Measurements from ENCODE around the gene TRPM3. TPM values are rescaled to one million over a fixed set of nuclear protein-coding genes. Genes with fewer than 3 reads are reported as not detected.

Gene TRPM3
- total and polyA plus RNA-seq, 2 donors (not counting 1 experiment from before 2014, with no cell fraction given): not detected

DNA sequence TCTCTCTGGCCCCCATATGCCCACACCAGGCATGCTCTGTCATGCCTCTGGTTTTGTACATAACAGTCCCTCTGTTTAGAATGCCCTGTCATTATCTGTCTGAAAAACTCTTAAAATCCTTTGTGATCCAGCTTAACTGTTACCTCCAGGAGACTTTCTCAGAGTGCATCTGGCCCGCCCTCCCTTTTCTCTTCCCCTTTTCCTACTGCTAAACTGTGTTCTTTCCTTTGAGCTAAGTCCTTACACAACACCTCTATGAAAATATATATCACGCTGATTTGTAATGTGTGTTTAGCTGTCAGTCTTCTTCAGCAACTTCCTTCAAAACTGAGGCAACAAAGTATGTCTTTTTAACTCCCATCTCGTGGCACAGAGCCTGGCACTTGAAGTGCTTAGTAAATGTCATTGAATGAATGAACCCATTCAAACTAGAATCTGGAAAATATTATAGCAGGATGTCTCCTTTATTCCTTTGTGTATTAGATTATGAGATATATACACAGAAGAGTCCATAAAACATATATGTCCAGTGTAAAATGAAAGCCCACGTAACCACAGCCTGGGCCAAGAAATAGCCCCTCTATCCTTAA is 540.7 kb downstream of the TRPM3 start:
- Histone ChIP-seq H3K4me1 (ENCODE audit: control insufficient read depth in 2 of 2, insufficient read depth in 2 of 2, low read length in 2 of 2) (peaks cover 0 to 4% of the 10 kb centered on the region in 2 donors), H2AFZ (ENCODE audit: insufficient read depth, low read depth, low read length, poor library complexity, severe bottlenecking) (no peak overlapping the region), H3K27ac (ENCODE audit: low read length in 2 of 2) (no peak overlapping the region), H3K27me3 (replicated peaks in 1 of 4; ENCODE audit: control extremely low read depth in 1 of 4, control insufficient read depth in 3 of 4, insufficient read depth in 4 of 4, low read length in 3 of 4) (peaks cover 0 to 10% (median 3%) of the 10 kb centered on the region in 4 experiments), H3K4me2 (replicated peaks; ENCODE audit: low read depth, low read length, poor library complexity, severe bottlenecking) (no peak overlapping the region), H3K36me3 (replicated peaks in 1 of 2; ENCODE audit: control extremely low read depth in 1 of 2, control insufficient read depth in 1 of 2, extremely low read depth in 1 of 2, insufficient read depth in 2 of 2, low read length in 1 of 2) (no peaks in the 10 kb centered on the region), H3K4me3 (ENCODE audit: control extremely low read depth in 1 of 5, extremely low read depth in 1 of 5, insufficient read depth in 1 of 5, low read depth in 2 of 5, low read length in 4 of 5) (no peak overlapping the region), H3K79me2 (ENCODE audit: control insufficient read depth, insufficient read depth, low read length) (no peaks in the 10 kb centered on the region), H3K9ac (ENCODE audit: low read length) (no peak overlapping the region), H4K20me1 (ENCODE audit: control insufficient read depth, insufficient read depth, low read length, poor library complexity, severe bottlenecking) (no peaks in the 10 kb centered on the region), H3K9me3 (ENCODE audit: control extremely low read depth in 1 of 3, control insufficient read depth in 2 of 3, insufficient read depth in 1 of 3, low read length in 2 of 3) (no peaks in the 10 kb centered on the region)
- no CpG with 5 or more reads among the region's 4 CpGs for WGBS (ENCODE audit: insufficient coverage)
- no peak for ATAC-seq (ENCODE audit: low read depth)
- POLR2A ChIA-PET: no interaction called here
- Mint-ChIP-seq H3K4me3 (no peak overlapping the region), H3K27ac (no peak overlapping the region), H3K4me1 (peaks cover 6% of the 10 kb centered on the region), H3K27me3 (peaks cover 10% of the 10 kb centered on the region), H3K9me3 (ENCODE audit: insufficient read depth) (no peaks in the 10 kb centered on the region)
- no peak for TF ChIP-seq EZH2 (IDR thresholded peaks at IDR 0.05; ENCODE audit: borderline replicate concordance, insufficient read depth, low read depth, low read length, poor library complexity, severe bottlenecking)
- TF ChIP-seq, protein P1, sequence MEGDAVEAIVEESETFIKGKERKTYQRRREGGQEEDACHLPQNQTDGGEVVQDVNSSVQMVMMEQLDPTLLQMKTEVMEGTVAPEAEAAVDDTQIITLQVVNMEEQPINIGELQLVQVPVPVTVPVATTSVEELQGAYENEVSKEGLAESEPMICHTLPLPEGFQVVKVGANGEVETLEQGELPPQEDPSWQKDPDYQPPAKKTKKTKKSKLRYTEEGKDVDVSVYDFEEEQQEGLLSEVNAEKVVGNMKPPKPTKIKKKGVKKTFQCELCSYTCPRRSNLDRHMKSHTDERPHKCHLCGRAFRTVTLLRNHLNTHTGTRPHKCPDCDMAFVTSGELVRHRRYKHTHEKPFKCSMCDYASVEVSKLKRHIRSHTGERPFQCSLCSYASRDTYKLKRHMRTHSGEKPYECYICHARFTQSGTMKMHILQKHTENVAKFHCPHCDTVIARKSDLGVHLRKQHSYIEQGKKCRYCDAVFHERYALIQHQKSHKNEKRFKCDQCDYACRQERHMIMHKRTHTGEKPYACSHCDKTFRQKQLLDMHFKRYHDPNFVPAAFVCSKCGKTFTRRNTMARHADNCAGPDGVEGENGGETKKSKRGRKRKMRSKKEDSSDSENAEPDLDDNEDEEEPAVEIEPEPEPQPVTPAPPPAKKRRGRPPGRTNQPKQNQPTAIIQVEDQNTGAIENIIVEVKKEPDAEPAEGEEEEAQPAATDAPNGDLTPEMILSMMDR (IDR thresholded peaks at IDR 0.05): no peak
- DNase-seq: no peak
- intact Hi-C loops (cut with micrococcal nuclease): no loop called here
- CTCF ChIA-PET: no interaction called here

DNA sequence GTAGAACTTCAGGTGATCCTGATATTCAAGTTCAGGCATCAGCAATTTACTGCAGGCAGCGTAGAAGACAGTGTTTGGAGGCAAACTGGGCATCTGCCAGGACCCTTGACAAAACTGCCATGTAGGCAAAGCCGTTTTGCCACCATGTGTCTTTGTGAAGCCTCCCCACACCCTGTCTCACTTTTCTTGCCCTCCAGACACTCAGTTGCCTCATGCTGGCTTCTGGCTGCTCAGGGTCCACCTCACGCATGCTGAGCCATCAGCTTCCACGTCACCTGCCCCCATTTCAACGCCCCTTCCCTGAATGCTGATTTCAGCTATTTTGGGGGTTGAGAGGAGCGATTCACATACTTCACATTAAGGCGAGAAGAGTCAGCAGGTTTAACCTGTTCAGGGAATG is 541.7 kb downstream of the TRPM3 start:
- Histone ChIP-seq H3K9me3 (ENCODE audit: control extremely low read depth in 1 of 3, control insufficient read depth in 2 of 3, insufficient read depth in 1 of 3, low read length in 2 of 3) (no peaks in the 10 kb centered on the region), H3K4me3 (ENCODE audit: control extremely low read depth in 1 of 5, extremely low read depth in 1 of 5, insufficient read depth in 1 of 5, low read depth in 2 of 5, low read length in 4 of 5) (no peak overlapping the region), H3K27ac (ENCODE audit: low read length in 2 of 2) (no peak overlapping the region), H3K9ac (ENCODE audit: low read length) (no peak overlapping the region), H3K27me3 (replicated peaks in 1 of 4; ENCODE audit: control extremely low read depth in 1 of 4, control insufficient read depth in 3 of 4, insufficient read depth in 4 of 4, low read length in 3 of 4) (peaks cover 0 to 5% (median 2%) of the 10 kb centered on the region in 4 experiments), H3K4me2 (replicated peaks; ENCODE audit: low read depth, low read length, poor library complexity, severe bottlenecking) (no peak overlapping the region), H2AFZ (ENCODE audit: insufficient read depth, low read depth, low read length, poor library complexity, severe bottlenecking) (no peak overlapping the region), H3K79me2 (ENCODE audit: control insufficient read depth, insufficient read depth, low read length) (no peaks in the 10 kb centered on the region), H3K36me3 (replicated peaks in 1 of 2; ENCODE audit: control extremely low read depth in 1 of 2, control insufficient read depth in 1 of 2, extremely low read depth in 1 of 2, insufficient read depth in 2 of 2, low read length in 1 of 2) (no peaks in the 10 kb centered on the region), H3K4me1 (ENCODE audit: control insufficient read depth in 2 of 2, insufficient read depth in 2 of 2, low read length in 2 of 2) (peaks cover 0 to 4% of the 10 kb centered on the region in 2 donors), H4K20me1 (ENCODE audit: control insufficient read depth, insufficient read depth, low read length, poor library complexity, severe bottlenecking) (no peaks in the 10 kb centered on the region)
- ATAC-seq (ENCODE audit: low read depth) (no peak), DNase-seq (no peak)
- intact Hi-C loops (cut with micrococcal nuclease): no loop called here
- POLR2A ChIA-PET: no interaction called here
- TF ChIP-seq EZH2 (IDR thresholded peaks at IDR 0.05; ENCODE audit: borderline replicate concordance, insufficient read depth, low read depth, low read length, poor library complexity, severe bottlenecking): no peak
- TF ChIP-seq, protein P1 (IDR thresholded peaks at IDR 0.05): no peak
- CTCF ChIA-PET: no interaction called here
- peaks cover 6% of the 10 kb centered on the region for H3K4me1 Mint-ChIP-seq
- peaks cover 12% of the 10 kb centered on the region for H3K27me3 Mint-ChIP-seq
- WGBS (ENCODE audit: insufficient coverage): 86% methylated on average over 2 of the region's 7 CpGs
- H3K4me3 Mint-ChIP-seq: no peak overlapping the region
- no peak overlapping the region for H3K27ac Mint-ChIP-seq
- no peaks in the 10 kb centered on the region for H3K9me3 Mint-ChIP-seq (ENCODE audit: insufficient read depth)
